Limb (tissue), 2 donors: Measurements from ENCODE around the gene PPIC.
"Not testable (repeated sequence)": the region's sequence is repeated elsewhere in the genome, so short reads cannot be mapped to it uniquely, and the experiment has no call there.

ENCODE experiments used
- DNase-seq, 2 donors: peaks; one replicate each; pipeline ENCODE4 v3.0.0-alpha.2; 2016; ENCODE audit errors: extremely low spot score in 2 of 2

PPIC gene

GRCh38 chr5:123012321-123012720 lies 24.2 kb downstream of the PPIC start:
- peak in 1 of 2 donors; percentile 25 for DNase-seq

GRCh38 chr5:123007754-123008153 lies 28.8 kb downstream of the PPIC start:
- DNase-seq, result no peak

- no peak for DNase-seq
Measured at GRCh38 chr5:123007182-123007581, 29.3 kb downstream of the PPIC start.

GRCh38 chr5:123001808-123002207 lies 34.7 kb downstream of the PPIC start:
- no peak for DNase-seq

GRCh38 chr5:123000731-123001130 lies 35.8 kb downstream of the PPIC start:
- DNase-seq, result no peak

- DNase-seq, result no peak
Measured at GRCh38 chr5:122999947-123000563, 36.5 kb downstream of the PPIC start.

- no peak for DNase-seq
Measured at GRCh38 chr5:122997294-122997693, 39.2 kb downstream of the PPIC start.

- no peak for DNase-seq
Measured at GRCh38 chr5:122996091-122996490, 40.4 kb downstream of the PPIC start.

GRCh38 chr5:122985954-122986721 lies 50.4 kb downstream of the PPIC start:
- no peak for DNase-seq

- no peak for DNase-seq
Measured at GRCh38 chr5:122985006-122985700, 51.4 kb downstream of the PPIC start.

- DNase-seq, result no peak
Measured at GRCh38 chr5:122984425-122984824, 52.1 kb downstream of the PPIC start.

- no peak for DNase-seq
Measured at GRCh38 chr5:122982376-122982775, 54.1 kb downstream of the PPIC start.

GRCh38 chr5:122981846-122982245 lies 54.7 kb downstream of the PPIC start:
- DNase-seq, result no peak

GRCh38 chr5:122978644-122979297 lies 57.8 kb downstream of the PPIC start:
- DNase-seq, result no peak

- no peak for DNase-seq
Measured at GRCh38 chr5:122978068-122978467, 58.5 kb downstream of the PPIC start.

- no peak for DNase-seq
Measured at GRCh38 chr5:122977319-122977718, 59.2 kb downstream of the PPIC start.

- not testable (repeated sequence) for DNase-seq
Measured at GRCh38 chr5:122974251-122974650, 62.3 kb downstream of the PPIC start.

- not testable (repeated sequence) for DNase-seq
Measured at GRCh38 chr5:122973759-122974158, 62.8 kb downstream of the PPIC start.
